GM21360 (cell line): ENCODE results near the gene NCAM1.

Experiments used
- ATAC-seq: cut with Tn5 transposase; IDR thresholded peaks from one replicate; pipeline ENCODE4 v1.9.1; 2021; ENCODE audit warnings: mild to moderate bottlenecking, moderate library complexity; ENCODE audit not compliant: unreplicated experiment

Gene NCAM1

DNA sequence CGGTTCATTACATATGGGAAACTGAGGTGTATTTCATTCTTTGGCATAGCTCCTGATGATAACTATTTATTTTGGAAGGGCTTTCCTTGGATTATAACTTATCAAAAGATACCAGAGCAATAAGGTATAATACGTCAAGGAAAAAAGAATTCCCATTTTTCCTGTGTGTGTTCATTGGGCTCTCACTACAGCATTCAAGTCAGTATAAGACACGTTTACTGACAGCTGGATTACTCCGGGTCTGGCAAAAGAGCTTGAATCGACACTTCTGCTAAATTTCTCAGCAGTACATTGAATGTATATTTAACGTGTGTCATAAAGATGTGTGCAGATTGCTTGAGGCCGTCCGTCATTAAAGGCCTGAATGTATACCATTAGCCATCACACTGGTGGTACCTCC is 163.4 kb downstream of the NCAM1 start:
- no peak for ATAC-seq

DNA sequence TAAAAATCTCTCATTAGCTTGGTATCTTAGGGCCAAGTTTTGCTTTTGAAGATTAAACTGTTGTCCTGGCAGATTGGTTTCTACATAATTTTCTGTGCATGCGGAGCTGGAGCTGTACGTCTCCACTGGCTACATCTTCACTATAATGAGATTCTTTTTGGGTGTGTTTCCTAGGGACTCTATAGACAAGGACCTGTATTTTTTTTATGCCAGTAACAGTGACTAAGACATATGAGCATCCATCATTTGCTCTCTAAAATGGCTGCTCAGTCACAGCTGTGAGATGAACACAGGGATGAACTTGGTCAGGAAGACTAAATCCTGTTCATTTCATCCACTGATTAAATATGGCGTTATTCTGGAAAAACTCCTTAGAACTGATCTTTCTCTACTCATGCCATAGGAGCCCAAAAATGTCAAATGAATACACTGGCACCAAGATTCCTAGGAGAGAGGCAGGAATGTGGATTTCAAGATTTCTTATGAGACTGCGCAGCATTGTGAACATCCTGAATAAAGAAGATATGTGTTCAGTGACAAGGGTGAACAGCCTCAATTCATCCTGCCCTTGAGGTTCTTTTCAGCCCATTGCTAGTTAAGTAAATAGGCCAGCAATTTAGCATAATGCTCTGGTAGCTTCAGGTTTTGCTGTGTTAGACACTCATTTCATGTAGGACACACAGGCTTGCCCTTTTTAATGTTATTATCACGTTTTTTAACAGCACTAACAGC is 168.2 kb downstream of the NCAM1 start:
- no peak for ATAC-seq

DNA sequence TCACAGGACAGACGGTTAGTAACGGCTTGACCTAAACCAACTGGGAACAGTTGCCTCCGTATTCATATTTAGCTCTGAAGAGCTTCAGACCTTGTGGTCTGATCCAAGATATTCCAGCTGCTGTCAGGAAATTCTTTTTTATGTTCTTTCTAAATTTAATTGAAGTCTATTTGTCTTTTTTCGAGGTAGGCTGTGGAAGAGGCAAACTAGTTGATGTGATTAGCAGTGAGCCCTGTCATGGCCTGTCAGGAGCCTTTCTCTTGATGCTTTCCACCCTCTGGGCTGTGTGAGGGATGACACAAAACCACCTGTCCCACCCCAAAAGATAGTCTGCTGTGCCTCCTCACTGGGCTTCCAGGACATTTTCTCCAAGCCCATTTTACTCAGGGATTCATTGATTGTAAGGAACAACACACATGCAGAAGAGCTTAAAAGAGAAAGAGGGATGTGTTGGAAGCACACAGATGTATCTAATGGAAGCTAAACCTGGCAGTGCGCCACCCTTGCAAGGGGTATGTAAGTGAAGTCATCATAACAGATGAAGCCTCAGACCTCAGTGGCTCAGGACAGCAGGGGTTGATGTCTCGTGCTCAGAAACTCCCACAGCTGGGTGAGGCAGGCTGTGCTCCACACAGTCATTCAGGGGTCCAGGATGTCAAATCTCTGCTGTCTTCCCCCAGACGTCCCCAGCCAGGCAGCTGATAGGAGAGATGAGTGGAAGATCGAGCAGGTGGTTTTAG is 170.0 kb downstream of the NCAM1 start:
- no peak for ATAC-seq

DNA sequence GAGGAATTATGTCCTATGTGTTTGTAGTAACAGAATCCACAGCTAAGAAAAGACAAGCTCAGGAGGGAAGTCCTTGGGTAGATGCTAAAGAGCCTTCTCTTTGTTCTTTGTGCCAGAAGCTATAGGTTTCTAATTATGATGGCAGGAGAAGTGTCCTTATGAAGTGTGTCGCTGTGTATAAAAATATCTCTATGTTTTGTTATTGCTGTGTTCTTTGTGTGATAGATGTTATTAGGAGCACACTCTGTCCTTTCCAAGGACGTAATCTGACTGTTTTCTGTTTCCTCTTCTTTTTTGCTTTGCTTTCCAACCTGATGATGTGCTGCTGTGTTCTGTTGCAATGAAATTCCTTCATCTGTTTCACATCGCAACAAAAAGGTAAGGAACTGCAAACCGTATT is 171.9 kb downstream of the NCAM1 start:
- ATAC-seq, result no peak

DNA sequence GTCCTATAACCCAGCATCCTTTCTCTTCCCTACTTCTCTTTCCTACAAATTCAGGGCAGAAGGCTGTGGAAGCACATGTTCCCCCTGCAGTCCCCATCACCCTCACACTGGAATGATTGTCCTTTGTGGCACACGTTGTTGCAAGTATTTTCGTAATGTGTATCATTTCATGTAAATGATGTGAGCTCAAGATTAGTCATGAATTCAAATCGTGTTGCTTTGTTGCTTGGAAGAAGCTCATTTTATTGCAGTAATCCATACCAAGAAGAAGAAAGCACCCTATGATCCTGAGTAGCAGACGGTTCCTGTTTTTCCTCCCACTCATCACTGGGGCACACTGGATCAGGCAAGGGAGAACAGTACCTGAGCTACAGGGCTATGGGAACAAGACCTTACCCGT is 173.4 kb downstream of the NCAM1 start:
- no peak for ATAC-seq

DNA sequence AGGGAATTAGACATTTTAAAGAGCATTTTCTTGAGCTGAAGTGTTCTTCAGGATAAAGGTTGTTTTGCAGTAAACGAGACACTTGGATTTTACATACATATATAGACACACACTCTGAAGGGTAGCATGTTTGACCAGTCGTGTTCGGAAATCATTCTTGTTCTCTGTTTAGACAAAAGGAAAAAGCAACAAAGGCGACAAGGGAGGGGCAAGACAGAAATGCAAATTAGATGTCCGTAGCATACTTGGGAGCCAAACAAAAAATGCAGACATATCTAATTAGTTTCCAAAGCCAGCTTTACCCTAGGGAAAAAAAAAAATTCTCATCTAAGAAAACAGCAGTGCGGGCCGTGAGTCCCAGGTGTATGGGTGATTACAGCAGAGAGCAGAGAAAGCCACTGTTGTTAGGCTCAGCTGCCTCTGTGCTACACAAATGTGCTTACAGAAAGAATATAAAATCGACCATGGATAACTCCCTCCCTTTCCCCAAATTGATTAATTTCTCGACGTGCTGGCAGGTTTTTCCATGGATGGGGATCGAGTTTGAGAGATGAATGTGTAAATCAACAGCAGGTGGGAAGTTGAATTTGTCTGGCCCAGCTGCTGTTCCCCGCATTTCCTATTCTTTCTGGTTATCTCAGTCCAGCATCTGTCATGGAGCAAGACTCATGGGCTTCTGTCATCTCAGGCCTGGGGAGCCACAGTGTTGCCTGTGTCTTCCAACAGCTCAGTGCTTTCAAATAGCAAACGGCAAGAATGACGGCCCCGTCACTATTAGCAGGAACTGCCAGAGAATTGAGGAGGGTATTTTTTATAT is 176.7 kb downstream of the NCAM1 start:
- no peak for ATAC-seq

DNA sequence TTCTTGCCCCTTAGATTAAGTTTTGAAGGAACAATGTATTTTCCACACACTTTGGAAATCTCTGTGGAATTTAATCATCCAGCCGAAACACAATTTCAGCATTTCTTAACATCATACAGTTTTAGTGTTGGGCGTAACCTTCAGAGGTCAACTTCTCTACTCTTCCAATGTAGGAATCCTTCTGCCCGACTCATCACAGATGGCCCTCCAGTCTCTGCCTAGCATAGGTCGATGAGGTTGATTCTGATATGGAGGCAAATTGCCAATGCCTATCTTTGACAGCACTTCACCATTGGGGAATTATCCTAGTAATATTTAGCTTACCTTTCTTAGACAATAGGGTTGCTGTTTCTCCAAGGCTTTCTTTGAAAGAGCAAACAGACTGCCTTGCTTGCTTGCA is 177.5 kb downstream of the NCAM1 start:
- ATAC-seq, result no peak

DNA sequence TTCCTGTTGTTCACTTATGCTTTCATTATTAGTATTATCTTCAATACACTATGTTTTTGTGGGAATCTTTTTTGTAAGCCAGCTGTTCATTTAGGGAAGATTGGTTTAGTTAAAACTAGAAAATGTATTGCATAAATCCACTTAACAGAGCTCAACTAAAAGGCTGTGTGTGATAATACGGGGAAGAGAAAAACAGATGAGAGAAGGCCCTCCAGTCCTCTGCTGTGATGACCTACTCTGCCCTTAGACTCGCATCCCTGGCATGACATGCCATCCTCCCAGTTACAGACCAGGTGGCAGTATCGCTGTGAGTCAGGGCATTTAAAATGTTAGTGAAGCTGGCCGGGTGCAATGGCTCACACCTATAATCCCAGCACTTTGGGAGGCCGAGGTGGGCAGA is 179.8 kb downstream of the NCAM1 start:
- no peak for ATAC-seq

DNA sequence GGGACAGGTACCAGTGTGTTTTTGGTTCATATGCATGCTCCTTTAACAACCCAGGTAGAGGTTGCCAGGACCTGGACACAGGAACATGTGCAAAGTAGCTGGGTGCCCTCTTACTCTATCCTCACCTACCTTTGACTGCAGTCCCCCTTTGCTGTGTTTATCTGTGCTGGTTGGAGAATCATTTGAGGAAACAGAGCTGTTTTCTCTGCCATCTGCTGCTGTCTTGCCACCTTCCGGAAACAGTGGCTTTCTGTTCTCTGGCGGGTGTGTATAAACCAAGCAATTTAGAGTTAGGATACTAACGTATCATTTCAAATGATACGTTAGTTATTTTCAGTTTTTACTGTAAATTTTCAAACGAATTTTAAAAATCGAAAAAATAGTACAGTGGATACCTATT is 181.3 kb downstream of the NCAM1 start:
- no peak for ATAC-seq

DNA sequence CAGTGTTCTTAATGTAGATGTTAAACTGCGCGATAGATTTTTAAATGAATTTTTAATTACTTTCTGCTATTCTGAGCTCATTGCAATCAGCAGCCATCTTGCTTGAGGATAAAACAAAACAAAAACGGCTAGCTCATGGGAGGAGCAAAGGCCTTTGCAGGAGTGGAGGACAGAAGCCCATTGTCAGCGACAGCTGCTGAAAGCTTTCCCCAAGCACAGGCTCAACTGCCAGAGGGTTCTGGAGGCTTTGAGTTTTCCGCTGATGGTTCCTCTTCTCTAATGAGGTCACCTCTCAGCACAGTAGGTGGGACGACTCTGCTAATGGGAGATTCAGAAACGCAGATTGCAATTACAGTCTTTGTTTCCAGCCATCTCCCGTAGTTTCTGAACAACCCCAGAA is 186.0 kb downstream of the NCAM1 start:
- no peak for ATAC-seq

DNA sequence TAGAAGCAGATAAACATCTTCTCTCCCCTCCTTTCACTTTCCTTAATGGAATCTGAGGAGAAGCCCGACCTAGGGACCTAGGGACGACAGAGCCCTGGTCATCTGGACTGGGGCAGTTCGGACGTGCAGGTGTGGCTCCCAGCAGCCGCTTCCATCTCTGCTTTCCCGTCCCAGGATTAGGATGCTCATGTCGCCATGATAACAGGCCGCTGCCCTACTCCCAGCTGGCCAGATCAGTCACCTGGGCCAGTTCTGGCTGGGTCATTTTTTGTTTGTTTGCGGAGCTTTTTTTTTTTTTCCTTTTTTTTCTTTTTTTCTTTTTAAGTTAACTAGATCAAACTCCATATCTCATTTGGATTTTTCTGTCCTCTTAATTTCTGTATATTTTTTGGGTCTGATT is 186.9 kb downstream of the NCAM1 start:
- ATAC-seq, result no peak

DNA sequence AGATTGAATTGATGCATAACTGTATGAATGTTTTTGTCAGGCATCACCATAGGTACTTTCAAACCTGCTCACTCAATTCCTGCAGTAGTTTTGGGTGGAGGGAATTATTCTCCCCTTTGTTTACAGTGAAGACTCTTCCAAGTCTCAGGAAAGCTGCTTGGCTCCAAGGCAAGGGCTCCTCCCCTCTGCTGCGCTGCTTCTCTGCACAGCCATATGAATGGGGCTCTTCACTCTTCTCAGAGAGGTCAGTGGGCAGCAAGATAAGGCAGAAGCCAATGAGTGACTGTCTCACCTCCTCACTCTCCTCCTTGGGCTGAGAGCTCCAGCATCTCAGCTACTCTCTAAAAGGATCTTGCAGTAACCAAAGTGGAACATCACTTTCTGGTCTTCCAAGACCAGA is 187.4 kb downstream of the NCAM1 start:
- no peak for ATAC-seq

DNA sequence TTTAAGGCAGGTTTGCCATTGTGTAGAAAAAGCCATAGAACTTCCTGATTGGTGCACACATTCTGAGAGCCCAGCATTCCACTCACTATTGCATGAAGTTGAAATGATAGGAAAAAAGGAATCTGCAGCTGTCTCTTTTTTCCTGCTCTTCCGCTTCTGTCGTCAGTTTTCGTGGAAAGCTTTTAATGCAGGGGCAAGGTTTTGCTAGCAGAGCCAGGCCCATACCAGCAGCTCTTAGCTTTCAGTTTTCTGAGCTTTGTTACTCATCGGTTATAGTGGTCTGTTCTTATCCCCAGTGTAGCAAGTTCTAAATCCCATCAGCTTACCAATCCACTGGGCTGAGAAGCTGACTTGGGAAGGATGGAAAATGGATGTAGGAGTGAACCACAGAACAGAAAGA is 190.3 kb downstream of the NCAM1 start:
- ATAC-seq, result no peak

DNA sequence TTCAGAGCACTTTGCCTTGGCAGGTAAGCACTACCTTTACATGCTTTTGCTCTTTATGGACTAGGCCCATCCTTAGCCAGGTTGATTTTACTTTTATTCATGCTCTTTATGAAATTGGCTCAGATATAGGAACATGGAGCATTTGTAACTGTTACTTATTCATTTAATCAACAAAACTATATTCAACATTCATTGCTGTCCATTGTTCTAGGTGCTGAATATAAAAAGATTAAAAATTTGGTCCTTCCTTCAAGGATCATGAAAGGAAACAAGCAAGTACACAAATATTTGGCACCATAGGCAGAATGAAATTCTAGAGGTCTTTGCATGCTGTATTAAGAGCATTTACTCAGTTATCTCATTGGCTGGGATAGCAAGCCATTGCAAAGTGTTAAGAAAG is 191.3 kb downstream of the NCAM1 start:
- no peak for ATAC-seq

DNA sequence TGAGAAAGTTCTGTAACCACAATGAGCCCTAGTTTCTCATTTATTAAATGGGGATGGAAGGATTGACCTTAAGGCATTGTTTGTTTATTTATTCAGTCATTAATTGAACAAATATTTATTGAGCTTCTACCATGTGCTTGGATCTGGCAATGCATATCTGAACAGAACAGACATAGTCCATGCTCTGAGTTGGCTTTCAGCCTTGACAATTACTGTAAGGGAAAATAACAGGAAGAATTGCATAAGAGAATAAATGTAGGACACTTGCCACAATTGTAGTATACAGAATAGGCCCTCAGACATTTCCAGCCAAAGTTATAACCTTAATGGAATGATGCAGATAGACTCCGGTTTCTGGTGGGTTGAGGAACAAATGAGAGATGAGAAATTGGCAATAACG is 192.6 kb downstream of the NCAM1 start:
- ATAC-seq, result no peak

DNA sequence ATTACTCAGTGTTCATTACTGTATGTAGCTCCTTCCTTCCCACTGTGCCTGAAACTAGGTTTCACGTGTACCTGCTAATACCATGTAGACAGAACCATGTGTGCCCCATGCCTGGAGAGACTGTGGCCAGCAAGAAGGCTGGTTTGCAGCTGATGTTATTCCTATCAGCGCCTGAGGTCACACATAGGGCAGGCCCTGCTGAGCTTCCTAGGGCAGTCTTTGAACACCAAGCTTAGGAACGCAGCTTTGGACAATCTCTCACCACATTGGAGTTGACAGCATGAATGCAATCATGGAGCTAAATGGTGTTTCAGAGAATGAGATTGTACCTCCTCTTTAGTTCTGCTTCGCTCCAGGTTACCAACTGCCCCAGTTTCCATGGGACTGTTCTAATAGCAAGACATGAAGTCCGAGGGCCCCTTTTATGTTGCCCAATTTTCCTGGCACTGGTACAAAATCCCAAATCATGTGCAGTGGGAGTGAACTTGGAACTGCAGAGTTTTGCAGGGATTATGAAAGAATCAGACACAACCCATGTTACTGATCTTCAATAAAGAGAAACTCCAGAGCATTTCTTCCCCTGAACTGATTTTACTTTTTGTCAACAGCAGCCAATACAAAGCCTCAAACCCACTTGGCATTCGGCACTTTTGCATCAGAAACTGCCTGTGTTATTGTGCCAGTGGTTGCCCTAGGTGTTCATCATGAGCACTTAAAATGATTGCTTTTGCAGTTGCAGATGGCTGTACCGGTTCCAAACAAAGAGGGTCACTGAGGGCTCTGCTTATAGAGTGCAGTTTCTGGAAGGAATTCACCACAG is 199.0 kb downstream of the NCAM1 start:
- no peak for ATAC-seq

DNA sequence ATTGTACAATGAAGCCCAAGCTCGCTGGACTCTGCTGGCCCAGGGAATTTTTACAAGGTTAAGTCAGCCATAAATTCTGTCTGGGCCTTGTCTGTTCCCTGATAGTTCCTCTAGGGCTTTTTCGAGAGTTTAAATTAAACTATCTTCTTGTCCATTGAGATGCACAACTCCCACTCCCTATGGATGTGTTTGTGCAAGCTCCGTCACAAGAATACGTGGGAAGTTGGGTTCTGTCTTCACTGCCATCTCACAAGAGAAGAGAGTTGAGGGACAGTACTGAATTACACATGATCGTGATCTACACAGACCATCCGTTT is 199.5 kb downstream of the NCAM1 start:
- ATAC-seq, result no peak

DNA sequence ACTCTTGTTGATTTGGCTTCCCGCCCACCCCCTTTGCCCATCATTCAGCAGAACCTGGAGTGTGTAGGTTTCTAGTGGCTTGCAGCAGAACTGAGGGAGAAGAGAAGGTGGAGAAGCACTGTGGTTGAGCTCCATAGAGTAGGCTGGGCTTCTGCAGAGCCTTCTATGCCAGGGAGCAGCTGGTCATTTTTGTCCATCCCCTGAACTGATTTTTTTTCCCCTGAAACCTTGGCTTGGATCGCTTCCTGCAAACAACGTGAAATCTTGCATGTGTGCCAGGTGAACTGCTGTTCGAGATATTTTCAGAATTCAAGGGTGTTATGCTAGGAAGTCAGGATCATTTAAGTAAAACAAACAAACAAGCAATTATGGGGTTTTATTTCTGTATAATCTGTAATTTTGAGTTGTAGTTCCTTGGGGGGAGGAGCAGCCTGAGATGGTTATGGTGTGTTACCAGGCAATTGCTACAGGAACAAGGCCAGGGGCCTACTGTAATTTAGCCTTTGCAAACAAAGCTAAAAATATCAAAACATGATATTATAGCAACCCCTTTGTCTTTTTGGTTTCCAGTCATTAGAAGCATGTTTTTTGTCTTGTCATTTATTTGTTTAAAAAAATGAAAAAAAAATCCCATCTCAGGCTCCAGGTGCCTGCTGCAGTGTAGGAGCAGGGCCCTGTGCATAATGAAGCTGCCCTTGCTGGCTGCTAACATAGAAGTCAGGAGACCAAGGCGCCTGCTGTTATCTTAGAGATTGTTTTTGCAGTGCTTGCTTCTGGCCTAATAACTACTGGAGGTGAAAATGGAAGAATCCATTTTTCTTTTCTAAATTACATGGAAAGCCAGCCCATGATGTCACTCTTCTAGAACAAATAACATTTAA is 200.7 kb downstream of the NCAM1 start:
- ATAC-seq, result no peak

DNA sequence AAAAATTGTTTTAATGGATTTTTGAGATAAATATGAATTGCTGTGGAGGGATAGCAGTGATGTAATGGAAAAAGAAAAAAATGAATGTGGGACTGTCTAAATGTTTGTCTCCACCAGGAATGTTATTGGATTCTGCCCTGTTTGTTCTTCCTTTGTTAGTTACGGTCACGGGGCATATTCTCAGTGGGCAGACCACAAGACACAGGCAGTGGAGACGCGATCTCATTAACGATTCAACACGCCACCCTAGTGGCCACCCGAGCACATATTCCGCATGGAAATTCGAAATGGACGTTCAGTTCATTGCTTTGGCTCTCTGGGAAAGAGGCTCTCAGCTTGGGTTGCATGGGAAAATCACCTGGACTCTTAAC is 201.4 kb downstream of the NCAM1 start:
- ATAC-seq, result no peak

DNA sequence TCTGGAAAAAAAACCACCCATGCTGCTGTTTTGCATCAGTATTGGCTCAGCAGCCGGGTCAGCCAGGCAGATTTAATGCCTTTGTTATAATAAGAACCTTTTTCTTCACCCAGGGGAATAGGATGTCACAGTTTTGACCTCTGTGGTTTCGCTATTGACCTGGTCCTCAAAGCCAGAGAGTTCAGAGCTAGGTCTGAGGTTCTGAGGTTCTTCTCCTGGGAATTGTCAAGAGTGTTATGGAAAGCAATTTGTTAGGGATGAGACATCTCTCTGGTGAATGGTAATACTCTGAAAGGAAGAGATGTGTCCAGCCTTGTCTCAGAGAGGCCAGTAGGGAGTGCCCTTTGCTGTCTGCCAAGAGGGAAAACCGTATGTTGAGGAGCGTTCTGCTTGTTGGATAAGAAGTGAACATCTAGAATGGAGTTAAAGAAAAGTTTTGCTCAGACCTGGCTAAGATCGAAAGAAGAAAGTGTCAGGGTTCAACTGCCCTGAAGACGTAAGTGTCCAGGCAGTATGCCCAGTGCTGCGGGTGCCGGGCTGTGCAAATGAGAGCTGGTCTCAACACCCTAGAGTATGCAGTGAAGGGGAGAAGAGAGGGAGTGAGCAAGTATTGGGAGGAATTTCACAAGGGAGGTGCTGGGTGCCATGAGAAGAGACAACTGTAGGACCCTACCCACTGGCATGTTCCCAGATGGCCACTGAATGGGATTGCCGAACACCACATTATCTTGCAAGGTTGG is 202.2 kb downstream of the NCAM1 start:
- no peak for ATAC-seq
